HepG2 (cell line): ENCODE measurements around the gene BRAP. TPM values are rescaled to one million over a fixed set of nuclear protein-coding genes. Genes with fewer than 3 reads are reported as not detected.

Experiments
- ATAC-seq: fragments of 200-7000 bp; cut with Tn5 transposase; 3 replicates; pipeline ENCODE4 v1.9.1; 2020; ENCODE audit warnings: mild to moderate bottlenecking, moderate library complexity
- BruUV-seq: library from RNA; stranded (reverse); fragments of 400-500 nt; replicated peaks from 2 replicates; lab custom pipeline; 2021; lab: Mats Ljungman, UMichigan
- CTCF ChIA-PET: fragments of 300-600 bp; formaldehyde crosslinking; extraction: SDS; loops from one replicate; lab custom pipeline; 2021; ENCODE audit warnings: low total read pairs, inconsistent platforms, low intra/inter-chr PET ratio; lab: Yijun Ruan, JAX
- POLR2A ChIA-PET: fragments of 350-600 bp; sonication (Branson Sonifier 250); formaldehyde crosslinking; loops from one replicate; lab custom pipeline; 2020; ENCODE audit warnings: antibody characterized with exemption, inconsistent platforms; lab: Yijun Ruan, JAX
- DNase-seq: peaks from one replicate; pipeline ENCODE4 v3.0.0-alpha.2; 2015; ENCODE audit warnings: low spot score
- FAIRE-seq: peaks from 3 replicates; lab custom pipeline; 2011; peaks lifted over from hg19 to GRCh38; lab: Jason Lieb, UNC
- H2AFZ ChIP-seq: one replicate; pipeline ENCODE4 v1.6.1; 2011; ENCODE audit warnings: low read length, inconsistent platforms
- H3K27ac ChIP-seq: fragments of 300-600 bp; 3 replicates; pipeline ENCODE4 v1.8.0; 2011; ENCODE audit warnings: mixed run types, mild to moderate bottlenecking, mixed read lengths, low read length, inconsistent platforms; ENCODE audit not compliant: insufficient read depth; ENCODE audit errors: extremely low read length
- H3K27me3 ChIP-seq, 2 experiments: fragments of 200-600 bp in 1 of 2; 2 replicates in 1 of 2; 3 replicates in 1 of 2; pipeline versions ENCODE4 v1.6.0 to v1.8.0; 2011; ENCODE audit warnings: low read length in 2 of 2, mild to moderate bottlenecking in 2 of 2, moderate library complexity in 2 of 2, inconsistent platforms in 1 of 2; ENCODE audit not compliant: insufficient read depth in 2 of 2, control insufficient read depth in 1 of 2
- H3K36me3 ChIP-seq, 2 experiments: fragments of 200-600 bp in 1 of 2; replicated peaks in 1 of 2; 2 replicates in 1 of 2; 3 replicates in 1 of 2; pipeline versions ENCODE4 v1.5.1 to v1.8.0; 2011; ENCODE audit warnings: low read length in 2 of 2, inconsistent platforms in 1 of 2; ENCODE audit not compliant: insufficient read depth in 2 of 2, control insufficient read depth in 1 of 2
- H3K4me1 ChIP-seq: 2 replicates; pipeline ENCODE4 v1.5.1; 2012; ENCODE audit warnings: low read length, inconsistent platforms; ENCODE audit not compliant: insufficient read depth
- H3K4me2 ChIP-seq: 2 replicates; pipeline ENCODE4 v1.6.0; 2011; ENCODE audit warnings: low read depth, low read length, inconsistent platforms
- H3K4me3 ChIP-seq, 3 experiments: fragments of 200-600 bp in 1 of 3; sonication (generic), shearing (Covaris generic) in 1 of 3; replicated peaks in 1 of 3; 2 replicates each; pipeline ENCODE4 v1.5.1; 2011 to 2016; ENCODE audit warnings: low read length in 3 of 3, inconsistent platforms in 2 of 3, low read depth in 2 of 3, mild to moderate bottlenecking in 2 of 3, control low read depth in 1 of 3, mixed read lengths in 1 of 3; ENCODE audit not compliant: insufficient read depth in 1 of 3
- H3K79me2 ChIP-seq: one replicate; pipeline ENCODE4 v1.6.1; 2011; ENCODE audit warnings: low read length, inconsistent platforms; ENCODE audit not compliant: insufficient read depth
- H3K9ac ChIP-seq: 2 replicates; pipeline ENCODE4 v1.6.0; 2011; ENCODE audit warnings: mild to moderate bottlenecking, low read depth, low read length, inconsistent platforms; ENCODE audit not compliant: insufficient read depth
- H3K9me3 ChIP-seq: 2 replicates; pipeline ENCODE4 v1.5.1; 2012; ENCODE audit warnings: mild to moderate bottlenecking, low read length
- H4K20me1 ChIP-seq: 2 replicates; pipeline ENCODE4 v1.6.0; 2011; ENCODE audit warnings: inconsistent platforms, mild to moderate bottlenecking, low read length, moderate library complexity; ENCODE audit not compliant: insufficient read depth
- CCAR2 ChIP-seq: fragments of 200-400 bp; formaldehyde crosslinking; optimal IDR thresholded peaks from 2 replicates; pipeline ENCODE3; 2018; ENCODE audit warnings: low read depth, mild to moderate bottlenecking, low read length, moderate library complexity
- GZF1 ChIP-seq: sonication (generic); formaldehyde crosslinking; IDR thresholded peaks from 2 replicates; pipeline ENCODE4 v1.5.1; 2020; ENCODE audit warnings: mild to moderate bottlenecking, missing genetic modification reagents
- MNT ChIP-seq: fragments of 450-650 bp; IDR thresholded peaks from 2 replicates; pipeline ENCODE4 v1.6.1; 2016
- PBX2 ChIP-seq: IDR thresholded peaks from 2 replicates; pipeline ENCODE4 v1.6.1; 2016; ENCODE audit warnings: control low read depth
- SP4 ChIP-seq: sonication (generic); formaldehyde crosslinking; IDR thresholded peaks from 2 replicates; pipeline ENCODE4 v1.8.1; 2023; ENCODE audit warnings: mild to moderate bottlenecking, missing genetic modification reagents
- TBP ChIP-seq: sonication (generic); formaldehyde crosslinking; IDR thresholded peaks from 2 replicates; pipeline ENCODE4 v1.5.0; 2020; ENCODE audit warnings: missing genetic modification reagents
- ZHX2 ChIP-seq, 2 experiments: sonication (generic) in 1 of 2; formaldehyde crosslinking in 1 of 2; IDR thresholded peaks; 2 replicates each; pipeline versions ENCODE4 v1.6.1 to v1.9.0; 2014 to 2022; ENCODE audit warnings: antibody characterized with exemption in 1 of 2, borderline replicate concordance in 1 of 2, inconsistent platforms in 1 of 2, low read depth in 1 of 2, missing genetic modification reagents in 1 of 2
- ZNF605 ChIP-seq: sonication (generic); formaldehyde crosslinking; IDR thresholded peaks from 2 replicates; pipeline ENCODE4 v1.8.0; 2022; ENCODE audit warnings: mild to moderate bottlenecking, missing genetic modification reagents
- ZNF703 ChIP-seq: sonication (generic); formaldehyde crosslinking; IDR thresholded peaks from 2 replicates; pipeline ENCODE4 v1.5.1; 2020; ENCODE audit warnings: missing genetic modification reagents, mild to moderate bottlenecking, moderate library complexity, borderline replicate concordance
- ZSCAN20 ChIP-seq: sonication (generic); formaldehyde crosslinking; IDR thresholded peaks from 2 replicates; pipeline ENCODE4 v1.4.0; 2020; ENCODE audit warnings: missing genetic modification reagents, mild to moderate bottlenecking, borderline replicate concordance
- WGBS: methylation state at CpG from one replicate; pipeline ENCODE4 v1.1.6; 2017; ENCODE audit warnings: low lambda C conversion rate; 5-methylcytosine and 5-hydroxymethylcytosine counted together
- in situ Hi-C: cut with HindIII; loops from 2 replicates; pipeline ENCODE4 v1.10.0; 2017; ENCODE audit warnings: low pct_unique_long_range_greater_than_20kb; ENCODE audit not compliant: extremely low pct_ligation_motif_present
- intact Hi-C: fragments of 100-400 bp; cut with micrococcal nuclease; formaldehyde crosslinking; loops from one replicate; pipeline ENCODE4 v1.10.0; 2022; ENCODE audit not compliant: unreplicated experiment
- polyA plus RNA-seq, 8 experiments: library from polyadenylated mRNA; depleted of rRNA in 3 of 8; stranded (reverse) in 7 of 8; unstranded in 1 of 8; fragments of >200 nt; fragmentation: Illumina TruSeq in 4 of 8; extraction: Trizol in 4 of 8; gene quantifications; 2 replicates each; pipeline versions ENCODE4 v1.2.1 to v1.2.3, GENCODE V29; 2011 to 2016; ENCODE audit warnings: low read depth in 4 of 8, missing spikeins in 1 of 8, mixed read lengths in 1 of 8; ENCODE audit not compliant: insufficient read depth in 1 of 8
- total RNA-seq, 5 experiments: library from RNA; depleted of rRNA; stranded (reverse); fragments of >200 nt; fragmentation: Illumina TruSeq; extraction: Trizol; gene quantifications; 2 replicates each; pipeline ENCODE4 v1.2.3, GENCODE V29; 2016; ENCODE audit warnings: low read depth in 1 of 5
- TF ChIP-seq, protein P1 (sequence below): sonication (generic); formaldehyde crosslinking; IDR thresholded peaks from 2 replicates; pipeline ENCODE4 v1.4.0; 2020; ENCODE audit warnings: missing genetic modification reagents, borderline replicate concordance

Gene BRAP
- total and polyA plus RNA-seq, 2 of the 13 experiments (the other 11 are each of a cell fraction or from before 2014, with no cell fraction given), result 8.1 to 15.4 TPM

DNA sequence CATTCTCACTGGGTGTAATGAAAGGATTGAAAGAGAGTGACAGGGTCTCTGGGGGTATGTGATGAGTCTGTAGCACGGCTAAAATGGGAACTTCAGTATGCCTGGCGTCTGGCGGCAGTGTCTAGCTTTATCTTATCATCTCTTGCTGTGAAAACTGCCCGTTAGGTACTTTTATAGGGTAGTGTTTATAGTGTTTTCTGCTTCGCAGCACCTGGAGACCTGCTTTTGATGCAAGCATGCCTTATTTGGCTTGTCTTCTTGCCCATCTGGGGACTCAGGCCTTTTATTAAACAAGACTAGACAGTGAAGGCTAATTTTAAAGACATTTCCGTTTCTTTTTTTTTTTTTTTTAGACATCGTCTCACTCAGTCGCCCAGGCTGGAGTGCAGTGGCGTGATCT is 44.7 kb upstream of the BRAP start:
- DNase-seq (no peak), ATAC-seq (no peak), FAIRE-seq (no peak)
- H3K9ac ChIP-seq, result no peak overlapping the region
- H3K4me1 ChIP-seq, result no peaks in the 10 kb centered on the region
- no peaks in the 10 kb centered on the region for H3K79me2 ChIP-seq
- H3K27me3 ChIP-seq, result no peaks in the 10 kb centered on the region
- no peak overlapping the region for H3K4me3 ChIP-seq
- H3K9me3 ChIP-seq, result no peaks in the 10 kb centered on the region
- H3K36me3 ChIP-seq, result peaks cover 7 to 24% of the 10 kb centered on the region in 2 experiments; a peak in 4 of 5 replicates
- no peak overlapping the region for H3K4me2 ChIP-seq
- no peak overlapping the region for H2AFZ ChIP-seq
- CTCF ChIA-PET, result no interaction called here
- intact Hi-C loops (no loop called here), in situ Hi-C loops (no loop called here)
- H4K20me1 ChIP-seq, result no peaks in the 10 kb centered on the region
- 95% methylated on average over 9 of the region's 9 CpGs for WGBS
- BruUV-seq, result no TSS peak
- POLR2A ChIA-PET, result no interaction called here
- no peak overlapping the region for H3K27ac ChIP-seq
- no peak for TF ChIP-seq CCAR2
- TF ChIP-seq MNT, result no peak
- TF ChIP-seq ZNF703 (CRISPR knock-in tag), result no peak
- TF ChIP-seq GZF1 (CRISPR knock-in tag), result no peak
- TF ChIP-seq TBP (CRISPR knock-in tag), result no peak
- TF ChIP-seq SP4 (CRISPR knock-in tag), result no peak
- TF ChIP-seq ZNF605 (CRISPR knock-in tag), result no peak
- TF ChIP-seq, protein P1, sequence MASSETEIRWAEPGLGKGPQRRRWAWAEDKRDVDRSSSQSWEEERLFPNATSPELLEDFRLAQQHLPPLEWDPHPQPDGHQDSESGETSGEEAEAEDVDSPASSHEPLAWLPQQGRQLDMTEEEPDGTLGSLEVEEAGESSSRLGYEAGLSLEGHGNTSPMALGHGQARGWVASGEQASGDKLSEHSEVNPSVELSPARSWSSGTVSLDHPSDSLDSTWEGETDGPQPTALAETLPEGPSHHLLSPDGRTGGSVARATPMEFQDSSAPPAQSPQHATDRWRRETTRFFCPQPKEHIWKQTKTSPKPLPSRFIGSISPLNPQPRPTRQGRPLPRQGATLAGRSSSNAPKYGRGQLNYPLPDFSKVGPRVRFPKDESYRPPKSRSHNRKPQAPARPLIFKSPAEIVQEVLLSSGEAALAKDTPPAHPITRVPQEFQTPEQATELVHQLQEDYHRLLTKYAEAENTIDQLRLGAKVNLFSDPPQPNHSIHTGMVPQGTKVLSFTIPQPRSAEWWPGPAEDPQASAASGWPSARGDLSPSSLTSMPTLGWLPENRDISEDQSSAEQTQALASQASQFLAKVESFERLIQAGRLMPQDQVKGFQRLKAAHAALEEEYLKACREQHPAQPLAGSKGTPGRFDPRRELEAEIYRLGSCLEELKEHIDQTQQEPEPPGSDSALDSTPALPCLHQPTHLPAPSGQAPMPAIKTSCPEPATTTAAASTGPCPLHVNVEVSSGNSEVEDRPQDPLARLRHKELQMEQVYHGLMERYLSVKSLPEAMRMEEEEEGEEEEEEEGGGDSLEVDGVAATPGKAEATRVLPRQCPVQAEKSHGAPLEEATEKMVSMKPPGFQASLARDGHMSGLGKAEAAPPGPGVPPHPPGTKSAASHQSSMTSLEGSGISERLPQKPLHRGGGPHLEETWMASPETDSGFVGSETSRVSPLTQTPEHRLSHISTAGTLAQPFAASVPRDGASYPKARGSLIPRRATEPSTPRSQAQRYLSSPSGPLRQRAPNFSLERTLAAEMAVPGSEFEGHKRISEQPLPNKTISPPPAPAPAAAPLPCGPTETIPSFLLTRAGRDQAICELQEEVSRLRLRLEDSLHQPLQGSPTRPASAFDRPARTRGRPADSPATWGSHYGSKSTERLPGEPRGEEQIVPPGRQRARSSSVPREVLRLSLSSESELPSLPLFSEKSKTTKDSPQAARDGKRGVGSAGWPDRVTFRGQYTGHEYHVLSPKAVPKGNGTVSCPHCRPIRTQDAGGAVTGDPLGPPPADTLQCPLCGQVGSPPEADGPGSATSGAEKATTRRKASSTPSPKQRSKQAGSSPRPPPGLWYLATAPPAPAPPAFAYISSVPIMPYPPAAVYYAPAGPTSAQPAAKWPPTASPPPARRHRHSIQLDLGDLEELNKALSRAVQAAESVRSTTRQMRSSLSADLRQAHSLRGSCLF (CRISPR knock-in tag), result no peak
- TF ChIP-seq PBX2 (CRISPR knock-in tag), result no peak
- TF ChIP-seq ZHX2 (IDR thresholded peaks at IDR 0.05; ENCODE audit: low read depth), result no peak
- no peak for TF ChIP-seq ZHX2 (CRISPR knock-in tag; IDR thresholded peaks at IDR 0.05; ENCODE audit: borderline replicate concordance)
- TF ChIP-seq ZSCAN20 (CRISPR knock-in tag), result no peak
